Measurements from ENCODE around the gene IBSP. TPM values are rescaled to one million over a fixed set of nuclear protein-coding genes. Genes with fewer than 3 reads are reported as not detected.

IBSP gene
- total RNA-seq, 1 experiment from 2014 or later: not detected

- H3K27me3 Mint-ChIP-seq (ENCODE audit: low read depth): no peaks in the 10 kb centered on the region; the same call in 1 of the 2 replicates
- DNase-seq: no peak
- Histone ChIP-seq H3K79me1 (ENCODE audit: insufficient read depth, low read depth, low read length, poor library complexity, severe bottlenecking) (no peaks in the 10 kb centered on the region), H3K27ac (ENCODE audit: insufficient read length, low read depth, low read length) (no peak overlapping the region), H3K56ac (ENCODE audit: insufficient read length, low read depth, low read length) (no peak overlapping the region), H3K4me2 (ENCODE audit: insufficient read depth, insufficient read length, low read length) (no peak overlapping the region), H3K18ac (ENCODE audit: insufficient read length, low read depth, low read length) (no peak overlapping the region), H2AFZ (ENCODE audit: low read length) (no peak overlapping the region), H4K5ac (ENCODE audit: insufficient read length, low read depth, low read length) (no peak overlapping the region), H2BK20ac (ENCODE audit: low read depth, low read length, poor library complexity, severe bottlenecking) (no peak overlapping the region), H3K23ac (ENCODE audit: insufficient read length, low read depth, low read length) (no peak overlapping the region), H2BK15ac (ENCODE audit: low read depth, low read length) (no peak overlapping the region), H2BK12ac (ENCODE audit: insufficient read length, low read depth, low read length) (no peak overlapping the region), H3K9ac (ENCODE audit: extremely low read depth, insufficient read length, low read length) (no peak overlapping the region), H2AK5ac (ENCODE audit: insufficient read length, low read length) (no peak overlapping the region), H3K14ac (ENCODE audit: insufficient read depth, low read length) (no peak overlapping the region), H4K8ac (replicated peaks; ENCODE audit: insufficient read length, low read depth, low read length) (no peak overlapping the region), H4K91ac (ENCODE audit: insufficient read length, low read depth, low read length) (no peak overlapping the region), H3K9me3 (ENCODE audit: control insufficient read depth, low read depth, low read length) (no peaks in the 10 kb centered on the region), H4K20me1 (ENCODE audit: control insufficient read depth, insufficient read depth, insufficient read length) (no peaks in the 10 kb centered on the region), H3K4me1 (ENCODE audit: insufficient read depth, low read length) (no peaks in the 10 kb centered on the region), H3K4ac (ENCODE audit: low read depth, low read length) (no peak overlapping the region), H2BK5ac (ENCODE audit: insufficient read length, low read length) (no peak overlapping the region), H2BK120ac (ENCODE audit: low read depth, low read length, poor library complexity, severe bottlenecking) (no peak overlapping the region), H3K79me2 (ENCODE audit: insufficient read depth, low read length) (no peaks in the 10 kb centered on the region), H3K23me2 (ENCODE audit: insufficient read length, low read depth, low read length, poor library complexity, severe bottlenecking) (no peaks in the 10 kb centered on the region), H3K27me3 (ENCODE audit: insufficient read depth, low read length) (no peaks in the 10 kb centered on the region), H3T11ph (ENCODE audit: low read length) (no peak overlapping the region)
- TF ChIP-seq CTCF (conservative IDR thresholded peaks at IDR 0.05): no peak
- no peak overlapping the region for H3K4me3 Mint-ChIP-seq
- H3K9me3 Mint-ChIP-seq: peaks cover 0 to 1% of the 10 kb centered on the region in 2 experiments; a peak in 1 of 5 replicates
- WGBS (ENCODE audit: extremely low coverage, insufficient read length, low lambda C conversion rate): no CpG with 5 or more reads among the region's 3 CpGs
- peaks cover 0 to 2% (median 0%) of the 10 kb centered on the region in 3 experiments; a peak in 3 of 7 replicates for H3K36me3 Mint-ChIP-seq (ENCODE audit: insufficient read depth in 1 of 3, low read depth in 3 of 3)
- H3K4me1 Mint-ChIP-seq: no peaks in the 10 kb centered on the region; a peak in 2 of 4 replicates
- H3K27ac Mint-ChIP-seq: no peak overlapping the region
These were observed 7.2 kb downstream of the IBSP start for GRCh38 chr4:87806520-87806919.

Data from H9 (cell line).